GM12892 (cell line): Measurements from ENCODE around the gene DCUN1D5. TPM values are rescaled to one million over a fixed set of nuclear protein-coding genes. Genes with fewer than 3 reads are reported as not detected.

Experiments used
- DNase-seq: peaks from one replicate; pipeline ENCODE4 v3.0.0; 2011; ENCODE audit not compliant: insufficient read length
- FAIRE-seq: peaks from 2 replicates; lab custom pipeline; 2011; peaks lifted over from hg19 to GRCh38; lab: Jason Lieb, UNC
- POLR2A ChIP-seq: IDR thresholded peaks from 2 replicates; pipeline ENCODE4 v1.6.1; 2011; ENCODE audit warnings: low read depth, low read length, control low read depth
- POLR2AphosphoS5 ChIP-seq: IDR thresholded peaks from 2 replicates; pipeline ENCODE4 v1.6.1; 2011; ENCODE audit warnings: low read depth, low read length, control low read depth
- TAF1 ChIP-seq: IDR thresholded peaks from 2 replicates; pipeline ENCODE4 v1.6.1; 2011; ENCODE audit warnings: low read depth, mild to moderate bottlenecking, control low read depth, low read length, borderline replicate concordance
- polyA plus RNA-seq: library from polyadenylated mRNA; unstranded; fragments of >200 nt; gene quantifications from one replicate; pipeline ENCODE4 v1.2.1, GENCODE V29; 2012; ENCODE audit warnings: missing spikeins, inconsistent platforms; ENCODE audit not compliant: missing spikeins

DCUN1D5 gene
- 49.8 TPM for polyA plus RNA-seq

GRCh38 chr11:103091801-103092524, at the start of gene DCUN1D5:
Gene DCUN1D5, minus strand, starts transcription at chr11:103092160. Its CDS starts 288 bp downstream, at chr11:103091872.
- peak; percentile 74 for DNase-seq
- peak; percentile 100 for FAIRE-seq
- TF ChIP-seq TAF1: peak; percentile 47; the same call in 1 of the 2 replicates
- TF ChIP-seq POLR2A: peak; percentile 91
- TF ChIP-seq POLR2AphosphoS5: peak; percentile 93

- peak; percentile 42 for FAIRE-seq
- TF ChIP-seq TAF1 (no peak), POLR2AphosphoS5 (no peak), POLR2A (no peak)
- DNase-seq: no peak
Observed at GRCh38 chr11:103125462-103125861, 33.5 kb upstream of the DCUN1D5 start.

GRCh38 chr11:103114836-103115235, 22.9 kb upstream of the DCUN1D5 start:
- DNase-seq: no peak
- no peak for FAIRE-seq
- no peak for TF ChIP-seq POLR2AphosphoS5
- no peak for TF ChIP-seq POLR2A

- no peak for FAIRE-seq
- no peak for TF ChIP-seq POLR2AphosphoS5
- TF ChIP-seq POLR2A: no peak
- no peak for TF ChIP-seq TAF1
- no peak for DNase-seq
Observed at GRCh38 chr11:103112364-103112763, 20.4 kb upstream of the DCUN1D5 start.

DNA sequence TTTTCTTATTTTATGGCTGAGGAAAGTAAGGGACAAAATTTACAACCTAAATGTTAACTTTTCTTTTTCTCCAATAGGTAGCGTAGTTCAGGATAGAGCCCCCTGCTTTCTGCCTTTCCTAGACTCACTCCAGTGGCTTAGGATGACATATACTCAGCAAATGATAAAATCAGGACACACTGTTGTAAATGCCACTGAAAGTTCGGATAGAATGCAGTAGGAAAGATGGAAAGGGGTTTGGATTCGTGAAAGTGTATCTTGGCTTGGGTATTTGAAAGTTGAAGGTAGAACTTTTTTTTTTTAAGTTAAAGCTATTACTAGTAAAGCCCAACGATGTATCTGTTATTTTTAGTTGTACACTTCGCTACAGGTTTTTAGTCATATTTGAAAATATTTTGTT, 19.4 kb upstream of the DCUN1D5 start:
- TF ChIP-seq POLR2A: no peak
- no peak for TF ChIP-seq TAF1
- FAIRE-seq (no peak), DNase-seq (no peak)

GRCh38 chr11:103110391-103110790, 18.4 kb upstream of the DCUN1D5 start:
- no peak for FAIRE-seq
- no peak for DNase-seq
- TF ChIP-seq TAF1 (no peak), POLR2AphosphoS5 (no peak), POLR2A (no peak)

- DNase-seq: no peak
- TF ChIP-seq TAF1 (no peak), POLR2A (no peak), POLR2AphosphoS5 (no peak)
- FAIRE-seq: peak; percentile 96
Observed at GRCh38 chr11:103109818-103110388, 17.9 kb upstream of the DCUN1D5 start.

GRCh38 chr11:103108933-103109817, 17.2 kb upstream of the DCUN1D5 start, which contains the start of gene DYNC2H1:
Gene DYNC2H1, plus strand, starts transcription at chr11:103109426. Its CDS starts 149 bp downstream, at chr11:103109575.
- FAIRE-seq (peak; percentile 95), DNase-seq (peak; percentile 74)
- TF ChIP-seq POLR2AphosphoS5 (no peak), TAF1 (no peak), POLR2A (no peak)

DNA sequence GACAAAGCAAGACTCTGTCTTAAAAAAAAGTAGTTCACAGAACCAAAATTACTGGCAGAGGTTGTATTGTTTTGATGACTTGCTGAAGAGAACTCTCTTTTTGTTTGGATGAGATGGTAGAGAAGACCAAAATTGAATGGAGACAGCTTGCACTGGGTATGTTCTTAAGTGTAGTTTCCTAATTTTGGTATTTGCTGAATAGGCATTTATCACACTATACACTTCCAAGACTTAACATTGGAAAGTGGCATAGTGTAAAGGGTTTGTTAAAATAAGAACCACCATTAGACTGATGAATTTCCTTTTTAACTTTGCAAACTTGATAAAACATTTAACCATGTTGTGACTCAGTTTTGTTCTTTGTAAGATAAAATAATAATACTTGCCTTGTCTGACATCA, 5.3 kb upstream of the DCUN1D5 start:
- TF ChIP-seq POLR2A: no peak
- TF ChIP-seq POLR2AphosphoS5: no peak
- TF ChIP-seq TAF1: no peak
- FAIRE-seq: no peak
- no peak for DNase-seq

GRCh38 chr11:103091064-103091800, 728 bp downstream of the DCUN1D5 start:
- no peak for FAIRE-seq
- TF ChIP-seq TAF1: no peak
- DNase-seq: peak; percentile 14

GRCh38 chr11:103086461-103086860, 5.5 kb downstream of the DCUN1D5 start:
- TF ChIP-seq POLR2A (no peak), POLR2AphosphoS5 (no peak), TAF1 (no peak)
- DNase-seq: no peak
- FAIRE-seq: no peak
